ENCODE data around the gene PLD5.

GRCh38 chr1:242147096-242147976 lies 377.2 kb downstream of the PLD5 start:
- TF ChIP-seq EP300 (IDR thresholded peaks at IDR 0.05) = no peak
- TF ChIP-seq POLR2A (IDR thresholded peaks at IDR 0.05) = no peak

Measured in ovary (tissue), 1 donor.